MM.1S (cell line): ENCODE measurements around the gene ABTB2.

Experiments used
- CTCF ChIP-seq: fragments of 300-600 bp; sonication (generic); IDR thresholded peaks from 2 replicates; pipeline ENCODE4 v1.5.1; 2016; ENCODE audit warnings: antibody characterized with exemption, low read length, mixed read lengths
- EZH2 ChIP-seq: fragments of 300-600 bp; sonication (generic); optimal IDR thresholded peaks from 2 replicates; pipeline ENCODE3; 2017; ENCODE audit warnings: low read depth, mild to moderate bottlenecking, antibody characterized with exemption, low read length, mixed read lengths
- EZH2phosphoT487 ChIP-seq: fragments of 300-600 bp; sonication (generic); IDR thresholded peaks from 2 replicates; pipeline ENCODE4 v1.6.1; 2018; ENCODE audit warnings: antibody characterized with exemption, low read length

GRCh38 chr11:34233215-34233614 lies 124.6 kb downstream of the ABTB2 start:
- no peak for TF ChIP-seq EZH2phosphoT487
- TF ChIP-seq CTCF, result no peak
- no peak for TF ChIP-seq EZH2
